Measurements from ENCODE around the gene SAPCD1.

SAPCD1 gene

DNA sequence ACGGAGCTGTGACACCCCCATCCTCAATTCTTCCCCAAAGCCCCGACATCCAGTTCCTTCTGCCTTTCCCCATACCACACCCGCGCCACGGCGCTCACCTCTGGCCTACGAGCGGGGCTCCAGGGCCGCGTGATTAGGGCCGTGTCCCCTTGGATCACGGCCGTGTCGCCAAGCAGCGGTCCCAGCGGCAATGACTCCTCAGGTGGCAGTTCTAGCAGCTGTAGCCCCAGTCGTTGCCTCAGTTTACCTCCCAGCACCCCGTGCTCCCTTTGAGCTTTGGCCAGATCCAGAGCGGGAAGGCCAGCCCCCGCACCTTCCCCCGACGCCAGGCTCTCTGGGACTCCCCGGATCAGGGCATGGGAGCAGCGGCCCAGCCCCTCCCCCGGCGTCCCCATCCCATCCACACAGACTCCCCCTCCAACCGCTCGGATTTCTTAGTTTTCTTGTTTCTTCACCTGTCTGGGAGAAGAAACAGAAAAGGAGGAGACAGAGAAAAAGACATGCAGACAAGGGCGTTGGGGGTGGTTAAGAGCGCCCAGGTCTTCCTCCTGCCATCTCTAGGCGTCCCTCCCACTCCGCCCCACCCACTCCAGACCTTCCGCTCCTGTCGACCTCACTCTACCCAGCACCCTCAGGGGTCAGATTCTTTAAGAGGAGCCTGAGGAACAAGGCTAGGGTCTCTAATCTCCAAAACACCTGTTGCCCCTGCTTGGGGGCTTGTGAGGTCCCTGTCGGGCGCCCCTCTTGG lies 33.5 kb upstream of the SAPCD1 start, which contains the start of gene DDAH2:
Gene DDAH2, minus strand, starts transcription at position 533 of the 748 bp plus-strand sequence. Its CDS starts 138 bp downstream, at position 395.
- DNase-seq (ENCODE audit: low read depth) = no peak
- TF ChIP-seq CTCF (IDR thresholded peaks at IDR 0.05; ENCODE audit: low read depth, low read length) (no peak), POLR2A (IDR thresholded peaks at IDR 0.05; ENCODE audit: extremely low read depth, insufficient read length) (peak; percentile 6)
- H3K4me3 ChIP-seq (ENCODE audit: low read depth, low read length) = peak within 1 kb of the TSS; percentile 69

- peak; percentile 6 for TF ChIP-seq POLR2A (IDR thresholded peaks at IDR 0.05; ENCODE audit: extremely low read depth, insufficient read length)
- TF ChIP-seq, protein P1, sequence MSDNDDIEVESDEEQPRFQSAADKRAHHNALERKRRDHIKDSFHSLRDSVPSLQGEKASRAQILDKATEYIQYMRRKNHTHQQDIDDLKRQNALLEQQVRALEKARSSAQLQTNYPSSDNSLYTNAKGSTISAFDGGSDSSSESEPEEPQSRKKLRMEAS (IDR thresholded peaks at IDR 0.05; ENCODE audit: low read depth, low read length) = peak; percentile 28
- TF ChIP-seq MYC (IDR thresholded peaks at IDR 0.05; ENCODE audit: low read depth, low read length) = peak; percentile 66
- TF ChIP-seq CTCF (IDR thresholded peaks at IDR 0.05; ENCODE audit: low read depth, low read length) = peak; percentile 83
- DNase-seq (ENCODE audit: low read depth) = peak; percentile 94
- H3K4me3 ChIP-seq (ENCODE audit: low read depth, low read length) = peak overlapping the region; percentile 69
Measured at GRCh38 chr6:31729515-31729978, 32.9 kb upstream of the SAPCD1 start.

- peak overlapping the region; percentile 69 for H3K4me3 ChIP-seq (ENCODE audit: low read depth, low read length)
- DNase-seq (ENCODE audit: low read depth) = peak; percentile 91
- TF ChIP-seq MYC (IDR thresholded peaks at IDR 0.05; ENCODE audit: low read depth, low read length) (peak; percentile 35; the same call in 1 of the 2 replicates), POLR2A (IDR thresholded peaks at IDR 0.05; ENCODE audit: extremely low read depth, insufficient read length) (peak; percentile 35), CTCF (IDR thresholded peaks at IDR 0.05; ENCODE audit: low read depth, low read length) (no peak)
- TF ChIP-seq, protein P1 (IDR thresholded peaks at IDR 0.05; ENCODE audit: low read depth, low read length) = peak; percentile 39; the same call in 1 of the 2 replicates
Measured at GRCh38 chr6:31729979-31730630, 32.4 kb upstream of the SAPCD1 start.

- peak; percentile 32 for DNase-seq (ENCODE audit: low read depth)
- H3K4me3 ChIP-seq (ENCODE audit: low read depth, low read length) = peak overlapping the region; percentile 30
- no peak for TF ChIP-seq POLR2A (IDR thresholded peaks at IDR 0.05; ENCODE audit: extremely low read depth, insufficient read length)
- TF ChIP-seq MYC (IDR thresholded peaks at IDR 0.05; ENCODE audit: low read depth, low read length) = no peak
- TF ChIP-seq, protein P1 (IDR thresholded peaks at IDR 0.05; ENCODE audit: low read depth, low read length) = no peak
- TF ChIP-seq CTCF (IDR thresholded peaks at IDR 0.05; ENCODE audit: low read depth, low read length) = no peak
Measured at GRCh38 chr6:31730631-31731086, 31.8 kb upstream of the SAPCD1 start.

- no peak overlapping the region for H3K4me3 ChIP-seq (ENCODE audit: low read depth, low read length)
- TF ChIP-seq MYC (IDR thresholded peaks at IDR 0.05; ENCODE audit: low read depth, low read length) = no peak
- no peak for DNase-seq (ENCODE audit: low read depth)
Measured at GRCh38 chr6:31732029-31732428, 30.4 kb upstream of the SAPCD1 start.

- no peak for TF ChIP-seq CTCF (IDR thresholded peaks at IDR 0.05; ENCODE audit: low read depth, low read length)
- no peak for TF ChIP-seq POLR2A (IDR thresholded peaks at IDR 0.05; ENCODE audit: extremely low read depth, insufficient read length)
- TF ChIP-seq, protein P1 (IDR thresholded peaks at IDR 0.05; ENCODE audit: low read depth, low read length) = no peak
- no peak for TF ChIP-seq MYC (IDR thresholded peaks at IDR 0.05; ENCODE audit: low read depth, low read length)
Measured at GRCh38 chr6:31733734-31734133, 28.7 kb upstream of the SAPCD1 start.

More at GRCh38 chr6:31733734-31734133, 28.7 kb upstream of the SAPCD1 start:
- peak overlapping the region; percentile 100 for H3K4me3 ChIP-seq (ENCODE audit: low read depth, low read length)
- DNase-seq (ENCODE audit: low read depth) = no peak

Measured in NB4 (cell line).